SHP77 (cell line): Measurements from ENCODE around the gene ASRGL1.

Source experiments
- DNase-seq, 2 experiments: peaks; one replicate each; lab custom pipeline; 2025; lab: John Stamatoyannopoulos, UW

Gene ASRGL1

DNA sequence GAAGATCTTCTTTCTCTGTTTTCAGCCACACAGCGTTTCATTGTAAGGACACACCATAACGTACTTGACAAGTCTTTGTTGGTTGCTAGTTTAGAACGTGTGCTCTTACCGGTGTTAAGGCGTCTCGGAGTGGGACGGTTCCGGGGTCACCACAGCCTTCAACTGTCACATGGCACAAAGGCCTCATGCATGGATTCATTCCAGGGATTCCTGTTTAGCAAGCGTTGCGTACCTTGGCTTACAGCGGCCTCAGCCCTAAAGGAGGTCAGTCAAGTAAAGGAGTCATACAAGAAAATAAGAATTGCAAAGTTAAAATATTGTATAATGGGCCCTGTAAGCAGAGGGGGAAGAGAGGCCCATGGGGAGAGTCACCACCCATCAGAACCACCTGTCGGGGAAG lies 79.3 kb downstream of the ASRGL1 start:
- no peak for DNase-seq

DNA sequence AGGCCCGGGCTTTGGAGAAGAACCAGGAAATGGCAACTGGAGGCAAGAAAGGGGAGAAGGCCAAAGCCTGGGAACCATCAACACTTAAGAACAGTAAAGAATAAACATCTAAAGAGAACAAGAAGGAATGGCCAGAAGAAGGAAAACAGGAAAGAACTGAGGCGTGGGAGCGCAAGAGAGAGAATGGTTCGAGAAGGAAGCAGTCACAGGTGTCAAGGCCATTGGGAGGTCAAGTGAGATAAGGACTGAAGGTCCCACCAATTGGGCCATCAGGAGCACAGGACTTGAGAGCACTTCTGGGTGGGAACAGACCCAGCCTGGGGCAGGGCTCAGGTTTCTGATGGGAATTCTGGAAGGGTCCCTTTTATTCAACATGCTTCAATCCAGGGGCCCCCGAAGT lies 80.9 kb downstream of the ASRGL1 start:
- DNase-seq, result no peak

DNA sequence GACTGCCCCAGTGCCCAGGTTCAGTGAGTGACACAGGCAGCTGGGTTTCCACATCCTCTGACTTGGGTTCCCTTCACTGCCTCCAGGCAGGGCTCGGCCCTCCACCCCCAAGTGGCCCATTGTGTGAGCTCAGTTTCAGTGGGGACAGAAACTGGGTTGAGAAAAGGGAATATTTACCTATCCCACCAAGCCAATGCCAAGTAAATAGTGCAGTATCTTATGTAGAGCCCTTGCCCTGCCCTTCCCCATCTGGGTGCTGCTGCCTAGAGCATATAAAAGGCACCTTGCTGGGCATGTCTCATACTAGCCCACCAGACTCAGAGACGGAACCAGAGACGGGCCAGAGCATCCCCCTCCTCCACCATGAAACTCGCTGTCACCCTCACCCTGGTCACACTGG lies 81.5 kb downstream of the ASRGL1 start, which contains the start of gene SCGB1A1:
Gene SCGB1A1, plus strand, starts transcription at position 301 of the 400 bp plus-strand sequence. Its CDS starts 63 bp downstream, at position 364.
- DNase-seq, result no peak

DNA sequence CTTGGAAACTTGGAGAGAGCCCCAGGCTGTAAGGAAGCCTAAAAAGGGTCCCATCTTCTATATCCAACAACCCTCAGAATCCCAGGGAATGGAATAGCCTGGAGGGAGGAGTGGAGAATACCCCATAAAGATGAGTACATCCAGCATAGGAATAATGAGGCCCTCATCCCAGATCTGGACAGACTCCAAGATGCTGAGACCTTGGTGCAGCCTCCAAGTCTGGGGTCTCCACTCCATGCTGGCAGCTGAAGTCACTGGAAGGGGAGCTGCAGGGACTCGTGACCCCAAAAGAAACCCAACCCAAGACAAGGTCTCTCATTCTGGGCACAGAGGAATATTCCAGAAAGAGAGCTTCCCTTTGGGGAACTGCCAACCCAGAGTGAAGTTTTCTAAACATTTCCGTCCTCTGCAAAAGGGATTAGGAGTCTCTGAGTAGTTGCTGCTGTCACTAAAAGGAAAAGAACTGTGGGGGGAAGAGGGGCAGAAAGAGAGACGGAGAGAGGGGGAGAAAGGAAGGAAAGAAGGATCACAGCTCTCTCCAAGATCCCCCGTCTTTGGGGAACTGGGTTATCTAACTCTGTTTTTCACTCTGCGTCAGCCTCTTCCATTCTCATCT lies 82.2 kb downstream of the ASRGL1 start:
- DNase-seq, result no peak

DNA sequence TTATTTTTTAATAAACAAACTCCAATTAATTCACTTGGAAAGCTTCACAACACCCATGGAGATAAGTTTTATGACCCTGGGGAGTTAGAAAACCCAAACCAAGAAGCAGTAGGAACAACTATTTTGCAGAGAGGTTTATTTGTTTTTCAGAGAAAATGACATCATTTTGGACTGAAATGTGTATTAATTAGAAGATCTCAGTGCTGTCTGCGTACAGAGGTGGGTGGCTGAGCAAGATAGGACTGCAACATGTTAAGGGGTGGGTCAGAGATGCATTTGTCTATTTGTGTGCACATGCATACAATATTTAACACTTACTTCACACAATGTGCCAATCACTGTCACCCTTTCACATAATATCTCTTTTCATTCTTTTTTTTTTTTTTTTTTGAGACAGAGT lies 82.7 kb downstream of the ASRGL1 start:
- DNase-seq, result no peak

DNA sequence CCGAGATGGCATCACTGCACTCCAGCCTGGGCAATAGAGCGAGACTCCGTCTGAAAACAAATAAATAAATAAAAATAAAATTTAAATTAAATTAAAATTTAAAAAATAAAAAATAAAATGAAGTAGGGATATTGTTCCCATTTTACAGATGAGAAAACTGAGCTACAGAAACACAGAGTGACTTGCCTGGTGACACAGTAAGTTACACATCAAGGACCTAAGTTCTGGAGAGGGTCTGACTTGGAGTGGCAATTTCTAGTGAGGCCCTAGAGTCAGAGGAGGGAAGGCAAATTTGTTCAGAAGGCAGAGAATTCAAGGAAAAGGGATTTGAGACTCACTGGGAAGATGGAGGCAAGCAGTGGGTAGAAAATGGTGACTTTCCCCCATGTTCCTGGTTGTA lies 83.6 kb downstream of the ASRGL1 start:
- no peak for DNase-seq

DNA sequence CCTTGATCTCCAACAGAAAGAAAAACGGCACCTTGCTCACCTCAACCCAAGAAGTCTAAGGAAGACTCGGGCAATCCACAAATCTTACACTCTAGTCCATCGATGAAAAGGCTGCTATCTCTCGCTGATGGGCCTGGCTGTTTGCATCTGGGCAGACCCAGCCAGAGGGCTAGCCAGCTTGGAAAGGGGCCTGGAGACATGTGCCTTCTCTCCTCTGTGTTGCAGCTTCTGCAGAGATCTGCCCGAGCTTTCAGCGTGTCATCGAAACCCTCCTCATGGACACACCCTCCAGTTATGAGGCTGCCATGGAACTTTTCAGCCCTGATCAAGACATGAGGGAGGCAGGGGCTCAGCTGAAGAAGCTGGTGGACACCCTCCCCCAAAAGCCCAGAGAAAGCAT lies 84.7 kb downstream of the ASRGL1 start:
- no peak for DNase-seq

DNA sequence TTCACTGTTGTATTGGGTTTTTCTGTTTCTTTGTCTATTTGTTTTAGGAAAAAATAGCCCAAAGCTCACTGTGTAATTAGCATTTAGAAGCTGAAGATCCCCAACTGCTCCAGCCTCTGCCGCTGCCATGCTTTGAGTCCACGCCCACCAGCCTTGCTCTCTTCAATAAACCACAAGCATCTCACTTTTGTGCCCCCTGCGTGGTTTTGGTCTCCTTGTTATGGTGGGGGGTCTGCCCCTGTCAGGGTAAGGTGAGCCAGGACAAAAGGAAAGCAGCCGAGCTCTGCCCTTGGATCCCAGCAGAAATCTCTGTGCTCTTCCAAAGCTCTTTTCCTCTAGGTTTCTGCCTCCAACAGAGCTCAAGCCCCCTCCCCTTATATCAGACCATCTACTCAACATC lies 85.8 kb downstream of the ASRGL1 start:
- no peak for DNase-seq

DNA sequence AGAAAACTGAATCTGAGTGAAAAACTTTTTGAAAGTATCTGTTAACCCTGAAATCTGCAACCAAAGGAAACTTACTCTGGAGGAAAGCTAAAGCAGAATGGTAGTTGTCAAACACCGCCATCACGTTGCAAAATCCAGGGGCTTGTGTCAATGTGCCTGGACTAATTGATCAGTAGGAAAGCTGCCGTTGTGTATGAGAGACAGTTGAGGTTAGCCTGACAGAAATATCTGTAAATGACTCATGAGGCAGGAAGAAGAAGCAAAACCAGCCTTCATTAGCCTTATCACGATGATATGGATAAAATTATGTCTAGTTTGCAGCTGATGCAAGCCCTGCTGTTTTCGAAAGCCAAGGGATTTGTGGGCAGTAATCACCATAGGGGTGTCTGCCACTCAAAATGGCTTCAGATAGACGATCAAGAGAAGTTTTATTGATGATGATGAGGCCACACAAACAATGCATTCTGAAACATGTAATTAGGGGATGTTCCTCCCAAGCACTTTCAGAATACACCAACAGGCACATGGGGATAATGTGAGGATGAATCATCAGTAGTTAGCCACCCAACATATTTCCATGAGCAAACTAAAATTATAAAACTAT lies 90.5 kb downstream of the ASRGL1 start:
- no peak for DNase-seq

DNA sequence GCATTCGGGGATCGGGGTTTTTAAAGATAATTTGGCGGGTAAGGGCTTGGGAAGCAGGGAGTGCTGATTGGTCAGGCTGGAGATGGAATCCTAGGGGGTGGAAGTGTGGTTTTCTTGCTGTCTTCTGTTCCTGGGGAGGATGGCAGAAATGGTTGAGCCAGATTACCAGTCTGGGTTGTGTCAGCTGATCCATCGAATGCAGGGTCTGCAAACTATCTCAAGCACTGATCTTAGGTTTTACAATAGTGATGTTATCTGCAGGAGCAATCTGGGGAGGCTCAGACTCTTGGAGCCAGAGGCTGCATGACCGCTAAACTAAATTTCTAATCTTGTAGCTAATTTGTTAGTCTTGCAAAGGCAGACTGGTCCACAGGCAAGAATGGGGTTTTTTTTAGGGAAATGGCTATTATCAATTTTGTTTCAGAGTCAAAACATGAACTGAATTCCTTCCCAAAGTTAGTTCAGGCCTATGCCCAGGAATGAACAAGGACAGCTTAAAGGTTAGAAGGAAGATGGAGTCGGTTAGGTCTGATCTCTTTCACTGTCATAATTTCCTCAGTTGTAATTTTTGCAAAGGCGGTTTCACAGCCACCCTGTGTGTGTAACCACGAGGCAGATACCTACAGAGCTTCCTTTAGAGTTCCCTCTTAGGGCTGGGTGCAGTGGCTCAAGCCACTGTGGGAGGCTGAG lies 91.8 kb downstream of the ASRGL1 start:
- no peak for DNase-seq

DNA sequence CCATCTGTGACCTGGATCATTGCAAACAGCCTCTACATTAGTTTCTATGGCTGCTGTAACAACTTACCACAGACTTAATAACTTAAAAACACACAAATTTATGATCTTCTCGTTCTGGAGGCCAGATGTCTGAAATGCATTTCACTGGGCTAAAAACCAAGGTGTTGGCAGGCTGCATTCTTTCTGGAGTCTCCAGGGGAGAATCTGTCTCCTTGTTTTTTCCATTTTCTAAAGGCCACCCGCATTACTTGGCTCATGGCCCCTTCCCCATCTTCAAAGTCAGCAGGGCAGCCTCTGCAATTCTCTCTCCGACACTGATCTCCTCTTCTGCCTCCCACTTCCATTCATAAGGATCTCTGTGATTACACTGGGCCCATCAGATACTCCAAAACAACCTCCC lies 93.2 kb downstream of the ASRGL1 start:
- DNase-seq, result no peak

DNA sequence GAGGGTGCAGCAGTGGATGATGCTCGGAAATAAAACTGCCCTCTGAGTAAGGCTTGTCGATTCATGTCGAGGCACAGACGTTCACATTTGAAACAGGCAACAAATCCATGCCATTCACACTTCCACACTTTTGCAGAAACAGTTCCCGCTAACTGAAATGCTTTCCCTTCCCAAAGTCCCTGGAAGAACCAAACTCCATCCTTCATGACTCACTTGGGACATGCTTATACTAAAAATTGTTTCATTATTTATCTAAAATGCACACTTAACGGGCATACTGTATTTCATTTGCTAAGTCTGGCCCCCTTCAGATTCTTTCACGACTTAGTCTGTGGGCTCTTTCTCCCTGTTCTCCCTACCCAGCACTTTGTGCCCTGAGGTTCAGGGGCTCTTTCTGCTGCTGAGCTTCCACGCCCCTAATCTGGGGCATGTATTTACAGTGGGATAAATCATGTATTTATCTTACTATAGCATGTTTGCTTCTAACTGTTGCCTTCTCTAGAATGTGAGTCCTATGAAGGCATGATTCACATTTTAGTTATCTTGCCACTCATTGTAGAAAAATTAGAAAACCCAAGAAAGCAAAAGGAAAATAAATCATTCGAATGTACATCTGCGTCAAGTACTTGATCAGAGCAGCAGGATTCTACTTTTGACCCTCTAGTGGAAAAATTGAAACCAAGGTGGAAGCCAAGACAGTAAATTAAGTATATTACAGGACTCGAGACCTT lies 94.1 kb downstream of the ASRGL1 start:
- DNase-seq, result no peak

DNA sequence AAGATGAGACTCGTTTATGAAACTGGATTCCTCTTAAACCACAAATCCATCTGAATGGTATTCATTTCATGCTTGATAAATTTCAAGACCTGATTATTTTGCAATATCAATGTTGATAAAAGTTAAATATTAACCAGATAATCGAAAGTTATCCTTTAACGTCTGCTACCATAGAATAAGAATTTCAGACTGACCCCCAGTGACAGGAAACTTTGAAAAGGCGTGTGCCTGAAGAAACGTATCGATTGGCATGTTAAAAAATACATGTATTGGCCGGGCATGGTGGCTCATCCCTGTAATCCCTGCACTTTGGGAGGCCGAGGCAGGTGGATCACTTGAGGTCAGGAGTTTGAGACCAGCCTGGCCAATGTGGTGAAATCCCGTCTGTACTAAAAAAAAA lies 95.4 kb downstream of the ASRGL1 start:
- no peak for DNase-seq

DNA sequence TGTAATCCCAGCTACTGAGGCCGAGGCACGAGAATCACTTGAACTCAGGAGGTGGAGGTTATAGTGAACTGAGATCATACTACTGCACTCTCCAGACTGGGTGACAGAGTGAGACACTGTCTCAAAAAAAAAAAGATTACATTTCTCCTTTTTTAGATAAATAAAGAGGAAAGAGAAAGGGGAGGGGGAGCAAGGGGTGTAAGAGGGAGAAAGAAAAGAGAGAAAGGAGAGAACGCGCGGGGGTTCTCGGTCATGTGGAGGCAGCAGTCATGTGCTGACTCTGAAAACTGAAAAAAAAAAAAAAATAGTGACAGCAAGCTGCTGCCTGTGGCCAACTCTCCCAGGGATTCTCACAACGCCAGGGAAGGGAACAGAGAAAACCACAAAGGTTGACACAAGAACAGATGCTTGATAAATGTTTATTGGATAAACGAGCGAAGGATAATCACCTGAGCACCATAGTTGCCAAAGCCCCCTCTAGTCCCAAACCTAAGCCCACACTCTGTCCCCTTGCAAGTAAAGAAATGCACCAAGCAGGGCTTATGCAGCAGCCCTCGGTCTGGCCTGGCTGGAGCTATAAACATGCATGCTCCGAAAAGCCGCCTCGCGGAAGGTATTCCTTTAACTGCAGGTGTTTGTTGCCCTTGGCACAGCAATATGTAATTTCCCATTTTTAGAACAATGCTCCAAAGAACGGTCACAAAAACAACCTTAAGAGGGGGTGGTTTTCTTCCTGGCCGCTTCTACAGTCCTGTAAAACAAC lies 96.1 kb downstream of the ASRGL1 start:
- no peak for DNase-seq

DNA sequence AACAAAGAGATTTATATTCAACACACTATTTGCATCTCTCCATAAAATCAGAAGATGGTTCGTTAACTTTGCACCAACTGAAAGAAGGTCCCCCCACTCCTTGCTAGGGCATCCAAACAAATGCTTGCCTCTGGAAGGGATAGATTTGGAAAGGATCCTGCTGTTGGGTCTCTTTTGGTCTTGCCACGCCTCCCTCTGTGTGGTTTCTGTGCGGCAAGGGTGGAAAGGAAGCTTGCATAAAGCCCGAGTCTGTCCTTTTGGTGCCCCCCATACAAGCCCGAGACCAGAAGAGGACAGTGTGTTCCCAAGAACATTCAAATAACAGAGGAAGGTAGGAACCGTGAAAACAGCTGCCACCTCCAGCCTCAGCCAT lies 96.6 kb downstream of the ASRGL1 start:
- DNase-seq, result no peak

DNA sequence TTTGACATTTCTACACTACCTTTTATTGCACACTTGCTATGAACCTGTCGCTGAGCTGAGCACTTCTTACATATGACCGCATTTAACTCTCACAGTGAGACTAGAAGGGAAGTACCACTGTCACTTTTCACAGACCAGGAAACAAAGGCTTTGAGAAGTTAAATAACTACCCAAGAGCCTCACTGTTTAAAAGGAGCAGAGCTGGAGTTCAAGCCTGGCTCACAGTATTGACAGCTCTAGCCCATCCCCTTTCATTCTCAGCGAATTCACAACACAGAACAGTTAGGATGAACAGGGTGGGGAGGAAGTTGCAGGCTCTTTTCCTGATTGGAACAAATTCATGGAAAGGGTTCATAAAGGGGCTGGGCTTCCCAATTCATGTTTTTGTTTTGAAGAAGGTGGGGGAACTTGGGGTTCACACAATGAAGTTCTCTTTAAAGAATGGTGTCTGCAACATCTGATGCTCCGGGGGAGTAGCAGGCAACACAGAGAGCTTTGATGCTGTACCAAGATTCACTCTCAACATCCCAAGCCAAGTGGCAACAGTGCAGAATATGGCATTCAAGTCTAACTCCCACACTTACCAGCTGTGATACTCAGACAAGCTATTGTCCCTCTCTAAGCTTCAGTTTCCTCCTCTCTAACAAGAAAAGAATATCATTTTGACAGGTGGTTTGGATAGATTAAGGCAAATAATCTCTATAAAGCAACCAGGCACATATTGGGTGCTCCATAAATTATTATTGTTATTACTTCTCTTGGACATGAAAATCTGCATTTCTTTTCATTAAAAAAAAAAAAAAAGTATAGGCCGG lies 98.8 kb downstream of the ASRGL1 start:
- DNase-seq, result no peak

DNA sequence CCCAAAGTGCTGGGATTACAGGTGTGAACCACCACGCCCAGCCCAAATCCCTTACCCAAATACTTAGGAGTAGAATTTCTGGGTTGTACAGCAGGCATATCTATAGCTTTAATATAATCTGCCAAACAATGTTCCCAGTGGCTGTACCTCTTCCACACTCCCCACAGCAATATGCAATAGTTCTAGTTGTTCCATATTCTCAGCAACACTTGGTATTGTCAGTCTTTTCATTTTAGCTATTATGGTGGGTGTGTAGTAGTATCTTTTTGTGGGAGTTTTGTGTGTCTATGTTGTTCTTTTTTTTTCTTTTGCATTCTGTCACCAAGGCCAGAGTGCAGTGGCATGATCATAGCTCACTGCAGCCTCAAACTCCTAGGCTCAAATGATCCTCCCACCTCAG lies 100.4 kb downstream of the ASRGL1 start:
- DNase-seq, result no peak

DNA sequence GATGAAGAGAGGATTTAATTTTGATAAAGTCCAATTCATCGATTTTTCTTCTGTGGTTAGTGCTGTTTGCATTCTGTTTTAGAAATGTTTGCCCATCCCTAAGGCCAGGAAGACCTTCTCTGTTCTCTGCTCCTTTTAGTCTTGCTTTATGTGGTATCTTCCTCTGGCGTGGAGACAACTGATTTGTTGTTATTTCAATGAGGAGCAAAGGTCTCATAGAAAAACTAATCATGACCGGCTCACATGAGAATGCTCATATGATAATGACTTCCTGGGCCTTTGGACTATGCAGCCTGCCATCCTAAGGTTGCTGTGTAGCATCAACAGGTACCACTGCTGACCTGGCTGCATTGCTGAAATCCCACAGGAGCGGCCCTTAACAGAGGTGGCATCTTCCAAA lies 101.4 kb downstream of the ASRGL1 start:
- no peak for DNase-seq

DNA sequence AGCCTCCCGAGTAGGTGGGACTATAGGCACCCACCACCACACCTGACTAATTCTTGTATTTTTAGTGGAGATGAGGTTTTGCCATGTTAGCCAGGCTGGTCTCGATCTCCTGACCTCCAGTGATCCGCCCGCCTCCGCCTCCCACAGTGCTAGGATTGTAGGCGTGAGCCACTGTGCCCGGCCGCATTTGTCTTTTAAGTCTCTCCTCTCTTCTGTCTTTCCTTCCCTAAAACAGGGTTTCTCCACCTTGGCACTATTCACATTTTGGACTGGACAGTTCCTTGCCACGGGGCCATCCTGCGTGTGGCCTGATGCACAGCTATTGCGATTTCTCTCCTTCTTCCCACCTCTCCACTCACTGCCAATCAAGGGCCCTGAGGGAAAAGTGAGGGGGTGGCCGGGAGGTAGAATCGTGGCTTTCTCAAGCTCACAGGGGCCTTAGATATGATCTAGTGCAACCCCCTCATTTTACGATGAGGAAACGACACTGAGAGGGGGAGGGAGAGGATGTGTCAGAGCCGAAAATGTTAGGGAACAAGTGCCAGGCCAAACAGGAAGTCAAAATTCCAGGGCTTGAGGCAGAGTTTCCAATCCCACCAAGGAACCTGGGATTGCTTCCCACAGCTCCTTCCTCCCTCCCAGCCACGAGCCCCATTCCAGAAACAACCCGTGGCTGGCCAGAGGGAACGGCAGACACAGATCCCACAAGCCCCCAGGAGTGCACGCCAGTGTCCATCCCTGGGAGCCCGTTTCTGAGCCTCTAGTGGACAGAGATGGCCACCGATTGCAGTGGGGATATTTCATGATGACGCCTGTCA lies 102.7 kb downstream of the ASRGL1 start:
- no peak for DNase-seq
